NAMALWA (cell line): ENCODE data around the gene CADM1.

Experiments
- DNase-seq: peaks from one replicate; pipeline ENCODE4 v3.0.0-alpha.2; 2015; ENCODE audit warnings: low spot score

Gene CADM1

DNA sequence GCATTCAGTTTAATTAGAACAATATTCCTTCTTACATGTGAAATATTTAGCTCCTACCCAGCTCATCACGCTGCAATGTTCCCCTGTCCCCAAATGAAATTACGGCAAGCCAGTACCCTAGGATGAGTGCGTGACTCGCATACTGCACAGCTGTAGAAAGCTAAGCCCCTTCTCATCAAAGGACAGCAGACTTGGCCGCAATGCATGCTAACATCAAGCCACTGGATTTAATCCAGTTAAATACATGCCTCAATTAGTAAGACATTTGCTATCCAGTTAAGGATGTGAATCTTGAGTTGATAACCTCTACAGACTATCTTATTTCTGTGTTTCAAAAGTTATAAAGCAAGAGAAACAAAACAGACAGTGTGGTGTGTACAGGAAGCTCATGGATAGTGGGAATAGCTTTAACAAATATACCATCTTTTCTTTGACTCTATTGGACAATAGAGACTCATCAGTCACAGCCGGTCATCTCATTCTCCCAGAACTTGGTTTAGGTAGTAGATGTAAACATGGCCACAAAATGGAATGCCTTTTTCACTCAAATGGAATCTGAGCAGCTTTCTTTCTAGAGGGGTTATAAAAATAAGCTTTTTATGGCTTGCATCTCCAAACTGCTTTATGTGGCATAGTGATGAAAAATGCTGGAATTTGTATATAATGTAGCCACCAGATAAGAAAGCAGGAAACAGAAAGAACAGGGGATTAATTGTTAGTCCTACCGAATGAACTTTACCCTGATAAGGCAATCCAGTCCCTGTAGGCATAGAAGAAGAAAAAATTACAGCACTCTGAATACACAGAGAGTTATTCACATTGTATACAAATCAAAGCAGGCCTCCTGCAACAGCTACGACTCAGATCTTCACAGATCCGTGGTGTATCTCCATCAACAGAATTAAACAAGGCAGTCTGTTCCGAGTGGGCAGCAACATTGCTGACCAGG is 224.1 kb downstream of the CADM1 start:
- no peak for DNase-seq

DNA sequence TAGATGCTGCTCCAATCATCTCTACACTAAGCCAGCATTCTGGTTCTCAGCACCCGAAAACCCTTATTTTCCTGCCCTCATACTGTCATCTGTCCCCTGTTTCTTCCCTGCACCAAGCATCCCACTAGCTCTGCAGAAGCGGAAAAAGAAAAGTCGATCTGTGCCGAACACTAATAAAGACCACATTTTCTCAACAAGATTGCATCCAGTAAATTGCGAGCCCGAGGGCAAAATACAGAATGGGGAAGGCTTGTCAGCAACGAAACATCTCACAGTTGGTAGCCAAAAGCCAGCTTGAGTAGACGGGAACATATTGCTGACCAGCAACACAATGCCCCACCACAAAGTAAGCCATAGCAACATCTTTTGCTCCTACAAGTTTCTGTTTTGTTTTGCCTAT is 227.4 kb downstream of the CADM1 start:
- no peak for DNase-seq

DNA sequence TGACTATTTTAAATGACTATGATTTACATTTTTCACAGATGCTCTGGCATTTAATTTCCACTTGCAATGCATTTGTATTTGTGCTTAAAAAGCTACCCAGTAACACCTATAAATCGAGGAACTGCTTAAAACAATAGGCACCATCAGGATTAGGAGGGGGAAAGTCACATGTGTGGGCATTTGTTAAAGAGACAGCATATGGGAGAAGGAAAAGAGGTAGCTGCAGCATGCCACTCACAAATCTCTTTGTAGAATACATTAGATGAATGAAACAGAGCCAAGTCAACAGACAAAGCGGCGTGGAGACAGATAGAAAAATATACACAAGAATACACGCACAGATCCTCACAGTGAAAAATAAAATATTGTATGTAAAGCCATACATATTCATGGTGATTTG is 228.0 kb downstream of the CADM1 start:
- DNase-seq = no peak

DNA sequence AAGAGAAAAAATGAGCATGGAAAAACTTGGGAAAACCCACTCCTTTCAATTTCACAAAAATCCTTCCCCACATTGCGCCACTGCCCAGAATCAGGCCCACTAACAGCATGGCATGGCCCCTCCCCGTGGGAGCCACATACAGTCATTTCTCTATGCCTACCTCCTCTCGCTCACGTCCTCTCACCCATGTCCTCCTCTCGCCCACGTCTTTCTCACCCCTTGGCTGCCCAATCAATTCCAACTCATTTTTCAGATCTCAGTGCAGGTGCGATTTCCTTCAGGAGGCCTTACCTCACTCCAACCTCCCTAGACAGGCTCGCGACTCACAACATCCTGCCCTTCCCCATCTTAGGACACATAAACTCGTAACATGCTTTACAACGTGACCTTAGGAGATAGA is 229.2 kb downstream of the CADM1 start:
- DNase-seq = no peak

DNA sequence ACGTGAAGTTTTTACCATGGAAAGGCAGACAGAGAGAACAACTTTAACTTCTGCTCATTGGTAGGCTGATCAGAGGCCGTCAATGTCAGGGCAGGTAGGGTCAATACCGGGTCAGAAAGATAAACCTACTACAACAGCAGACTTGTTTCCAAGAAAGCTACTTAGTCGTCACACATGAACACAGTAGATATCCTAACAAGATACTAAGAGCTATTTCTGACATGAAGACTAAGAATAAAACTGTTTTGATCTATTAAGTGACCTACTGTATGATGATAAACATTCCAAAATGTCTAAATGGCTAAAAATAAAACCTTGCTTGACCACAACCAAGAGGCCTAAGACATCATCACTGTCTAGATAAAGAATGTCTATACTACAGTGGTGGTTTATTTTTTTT is 231.3 kb downstream of the CADM1 start:
- no peak for DNase-seq

DNA sequence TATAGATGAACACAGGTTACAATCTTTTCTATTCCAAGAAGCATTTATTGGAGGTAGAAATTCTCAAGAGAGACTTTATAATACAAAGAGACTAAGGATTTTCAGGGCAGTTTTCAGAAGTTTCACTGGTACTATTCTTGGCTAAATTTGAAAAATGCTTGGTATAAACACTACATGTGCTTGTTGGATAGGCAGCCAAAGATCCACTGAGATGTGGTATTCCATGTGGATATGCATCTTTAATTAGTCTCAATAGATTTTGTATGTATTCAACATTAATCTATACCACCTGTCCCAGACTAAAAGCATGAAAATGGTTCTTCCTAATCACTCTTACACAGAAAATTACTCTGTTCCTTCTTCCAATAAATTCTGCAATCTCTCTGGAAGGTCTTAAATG is 232.6 kb downstream of the CADM1 start:
- no peak for DNase-seq

DNA sequence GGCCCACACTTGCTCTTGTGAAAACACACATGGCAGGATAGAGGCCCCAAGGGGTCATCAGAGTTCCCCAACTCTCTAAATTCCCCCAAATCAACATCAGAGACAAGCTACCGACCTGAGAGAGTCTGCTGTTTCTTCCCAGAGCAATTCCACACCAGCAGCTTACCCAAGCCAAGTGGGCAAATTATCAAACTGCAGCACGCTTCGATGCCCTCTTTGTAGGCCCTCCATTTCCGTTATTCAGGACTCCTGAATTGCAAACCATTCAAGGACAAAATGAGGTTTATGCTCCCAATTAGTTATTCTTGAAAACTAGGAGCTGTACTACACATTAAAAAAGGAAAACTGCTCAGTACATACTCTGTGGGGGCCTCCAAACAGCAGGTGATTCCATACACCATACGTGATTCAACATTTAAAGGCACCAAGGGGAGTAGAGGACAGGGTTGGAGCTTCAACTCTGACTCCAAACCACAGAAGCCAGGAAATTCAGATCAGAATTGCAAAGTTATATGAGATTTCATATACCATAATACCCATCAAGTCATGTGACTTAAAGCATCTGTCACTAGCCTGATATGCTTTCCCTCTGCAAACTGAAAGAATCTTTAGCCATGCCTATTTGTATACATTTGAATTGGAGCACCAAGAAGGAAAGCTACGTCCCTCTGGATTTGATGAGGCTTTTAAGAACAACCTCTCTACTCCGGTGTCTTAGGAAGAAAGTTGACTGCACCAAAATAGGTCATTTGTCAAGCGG is 234.8 kb downstream of the CADM1 start:
- DNase-seq = no peak

DNA sequence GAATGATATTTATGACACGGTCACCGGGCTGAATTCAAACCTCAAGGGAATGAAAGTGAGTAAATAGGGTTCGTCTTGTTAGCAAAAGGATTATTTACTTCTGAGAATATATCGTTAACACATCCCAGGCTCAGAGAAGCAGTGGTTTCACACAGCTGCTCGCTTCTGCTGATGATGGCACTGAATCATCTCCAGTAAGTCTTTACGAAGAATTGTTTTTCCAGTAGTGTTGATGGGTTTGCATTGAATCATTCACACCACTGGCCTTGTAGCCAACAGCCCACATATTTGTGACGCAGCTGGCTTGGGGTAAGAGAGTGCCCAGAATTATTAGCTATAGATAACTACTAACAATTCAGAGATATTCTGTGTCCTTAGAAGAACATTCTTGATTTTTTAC is 236.3 kb downstream of the CADM1 start:
- no peak for DNase-seq

DNA sequence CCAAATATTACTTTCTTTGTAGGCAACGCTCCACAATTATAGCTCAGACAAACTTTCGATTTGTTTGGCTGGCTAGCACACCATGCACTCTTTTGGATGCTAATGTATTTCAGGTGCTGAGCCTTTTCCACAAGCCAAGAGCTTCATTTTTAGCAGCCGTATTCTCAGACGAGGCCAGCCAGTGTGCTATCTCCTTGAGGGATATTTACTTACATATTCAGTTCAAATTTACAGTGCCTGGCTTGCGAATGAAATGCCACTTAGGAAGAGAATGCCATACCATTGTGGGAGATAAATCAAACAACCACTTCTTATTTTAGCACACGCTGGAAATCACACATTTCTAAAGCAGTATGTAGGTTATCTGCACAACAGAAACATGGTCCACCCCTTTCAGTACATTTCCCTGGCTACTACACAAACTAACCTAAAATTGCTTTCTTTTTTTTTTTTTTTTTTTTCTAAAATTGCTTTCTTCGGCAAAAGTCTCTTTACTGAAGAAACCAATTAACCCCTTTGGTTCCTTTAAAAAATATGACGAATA is 236.9 kb downstream of the CADM1 start:
- DNase-seq = no peak

DNA sequence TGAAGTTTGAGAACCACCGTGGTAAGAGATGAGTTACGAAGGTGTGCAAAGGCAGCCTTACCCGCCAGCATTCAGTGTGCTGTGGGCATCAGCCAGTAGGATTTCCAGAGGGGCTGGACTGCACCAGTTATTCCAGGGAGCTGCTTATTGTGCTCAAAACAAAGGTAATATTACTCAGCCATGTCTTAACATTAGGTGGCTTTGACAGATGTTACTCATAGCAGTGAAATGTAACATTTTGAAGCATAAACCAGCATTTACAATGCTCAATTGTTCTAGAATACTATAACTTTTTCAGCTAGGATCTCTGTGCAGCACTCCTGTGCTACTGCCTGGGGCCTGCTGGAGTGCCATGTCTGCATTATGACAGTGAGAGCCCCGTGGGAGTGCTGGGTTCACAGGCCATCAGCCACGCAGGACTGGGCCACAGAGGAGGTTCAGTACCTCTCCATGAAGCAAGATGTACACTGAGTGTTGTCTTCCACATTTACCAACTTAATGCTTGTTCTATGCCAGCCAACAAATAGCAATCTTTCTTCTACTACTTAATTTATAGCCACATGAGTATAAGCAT is 238.1 kb downstream of the CADM1 start:
- no peak for DNase-seq

DNA sequence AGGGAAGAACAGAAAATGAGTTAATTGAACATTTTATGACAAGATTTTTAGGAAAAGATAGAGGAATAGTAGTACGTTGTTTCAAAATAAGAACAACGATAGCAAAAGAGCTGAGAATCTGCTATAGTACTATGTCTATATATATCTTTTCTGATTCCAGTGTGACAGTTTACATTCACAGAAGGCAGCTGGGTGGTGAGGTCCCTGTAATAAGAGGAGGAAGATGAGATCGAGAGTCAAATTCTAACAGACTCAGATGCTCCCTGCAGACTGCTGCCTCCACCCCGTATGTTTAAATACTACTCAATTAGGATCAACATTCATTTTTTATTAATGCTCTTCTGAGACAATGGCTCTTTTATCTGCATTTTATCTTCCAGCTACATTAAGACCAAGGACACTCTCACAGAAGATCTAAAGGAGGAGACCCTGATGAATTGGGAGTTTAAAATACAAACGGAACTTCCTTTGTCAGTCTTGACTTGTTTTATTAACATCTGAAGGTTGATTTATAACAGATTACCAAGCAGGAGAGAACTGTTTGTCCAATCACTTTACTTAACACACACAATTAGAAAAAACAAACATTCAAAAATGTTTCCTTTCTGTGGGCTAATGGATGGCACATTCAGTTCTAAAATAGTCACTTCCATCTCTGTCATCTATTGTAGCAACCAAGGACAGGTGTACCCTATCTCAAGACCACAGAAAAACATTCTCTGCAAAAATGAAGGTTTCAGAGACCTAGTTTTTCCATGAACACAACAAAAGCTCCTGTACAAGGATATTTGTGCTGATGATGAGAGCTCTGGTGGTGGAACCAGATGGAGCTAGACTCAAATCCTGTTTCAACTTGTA is 240.2 kb downstream of the CADM1 start:
- no peak for DNase-seq

DNA sequence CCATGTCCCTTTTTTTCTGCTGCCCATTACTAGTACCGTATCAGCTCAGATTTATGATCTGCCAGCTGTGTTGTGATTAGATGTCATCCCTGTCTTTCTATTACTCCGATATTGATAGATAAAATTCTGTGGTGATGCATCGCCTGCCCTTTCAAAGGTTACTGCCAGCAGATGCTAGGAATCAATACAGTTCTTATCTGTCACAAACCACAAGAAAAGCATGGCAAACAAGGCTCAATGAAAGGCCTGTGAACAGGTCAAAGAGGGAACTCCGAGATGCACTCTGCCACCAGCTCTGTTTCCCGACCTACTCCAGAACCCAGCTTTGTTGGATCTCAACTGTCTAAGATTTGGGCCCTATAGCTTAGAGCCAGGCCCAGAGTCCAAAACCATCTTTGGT is 246.0 kb downstream of the CADM1 start:
- no peak for DNase-seq

DNA sequence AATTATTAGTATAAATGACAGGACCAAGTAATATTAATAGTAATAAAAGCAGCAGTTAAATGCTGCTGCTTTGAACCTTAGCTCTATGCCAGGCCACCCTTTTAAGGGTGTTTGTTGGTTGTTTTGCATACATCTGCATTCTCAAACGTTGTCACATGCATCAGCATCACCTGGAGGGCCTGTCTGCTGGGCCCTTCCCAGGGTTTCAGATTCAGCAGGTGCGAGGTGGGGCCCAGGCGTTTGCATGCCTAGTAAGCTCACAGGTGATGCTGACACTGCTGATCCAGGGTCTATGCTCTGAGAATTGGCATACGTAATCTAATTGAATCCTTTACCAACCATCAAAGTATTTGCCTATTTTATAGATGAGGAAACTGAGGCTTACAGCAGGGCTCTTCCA is 246.5 kb downstream of the CADM1 start:
- peak; percentile 9 for DNase-seq

DNA sequence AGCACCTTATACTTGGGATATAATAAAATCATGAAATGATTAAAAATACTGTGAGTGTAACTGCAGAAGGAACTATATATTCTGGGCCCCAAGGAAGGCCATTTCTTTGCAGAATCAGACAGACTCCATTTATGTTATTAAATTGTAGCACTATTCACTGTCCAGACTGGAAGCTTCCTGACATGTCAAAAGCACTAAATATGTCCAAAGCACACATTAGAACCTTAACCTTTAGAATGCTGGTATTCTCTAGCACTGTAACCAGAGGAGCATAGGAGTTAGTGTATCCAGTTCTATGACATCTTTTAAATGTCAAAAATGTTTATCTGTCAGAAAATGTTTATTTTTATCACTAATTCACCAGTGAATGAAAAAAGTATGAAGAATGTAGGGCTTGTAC is 246.9 kb downstream of the CADM1 start:
- DNase-seq = no peak

DNA sequence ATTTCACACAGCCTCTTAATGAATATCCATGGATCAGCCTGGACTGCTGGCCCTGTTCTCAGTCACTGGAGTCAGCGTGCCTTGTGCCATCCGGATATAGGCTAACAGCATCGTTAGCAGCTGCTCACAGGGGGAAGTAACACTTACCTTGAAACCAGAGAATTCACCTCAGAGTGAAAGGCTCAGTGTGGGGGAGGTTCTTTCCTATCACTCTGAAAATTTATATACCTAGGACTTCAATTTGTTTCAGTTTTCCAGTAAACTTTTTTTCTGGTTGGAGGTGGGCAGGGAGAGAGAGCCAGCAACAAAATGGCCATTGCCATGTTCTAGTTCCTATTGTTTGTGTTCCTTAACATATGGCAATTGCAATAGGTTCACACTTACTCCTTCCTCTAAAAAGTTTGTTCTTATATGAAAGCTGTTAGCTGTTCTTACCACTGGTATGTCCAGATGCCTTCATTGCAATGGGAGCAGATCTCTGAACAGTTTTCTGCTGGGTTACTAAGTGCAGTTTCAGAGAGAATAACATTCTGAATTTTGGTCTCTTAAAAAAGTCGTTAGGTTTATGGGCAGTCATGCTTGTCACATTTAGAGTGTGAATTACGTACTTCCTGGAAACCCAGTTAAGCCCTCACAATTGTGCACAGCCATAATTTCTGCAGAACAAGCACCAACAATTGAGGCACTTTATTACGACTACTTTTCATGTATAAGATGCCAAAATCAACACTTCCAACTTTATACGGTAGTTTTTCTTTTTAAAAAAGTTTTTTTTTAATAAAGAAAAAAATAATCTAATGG is 247.6 kb downstream of the CADM1 start:
- peak; percentile 52 for DNase-seq

DNA sequence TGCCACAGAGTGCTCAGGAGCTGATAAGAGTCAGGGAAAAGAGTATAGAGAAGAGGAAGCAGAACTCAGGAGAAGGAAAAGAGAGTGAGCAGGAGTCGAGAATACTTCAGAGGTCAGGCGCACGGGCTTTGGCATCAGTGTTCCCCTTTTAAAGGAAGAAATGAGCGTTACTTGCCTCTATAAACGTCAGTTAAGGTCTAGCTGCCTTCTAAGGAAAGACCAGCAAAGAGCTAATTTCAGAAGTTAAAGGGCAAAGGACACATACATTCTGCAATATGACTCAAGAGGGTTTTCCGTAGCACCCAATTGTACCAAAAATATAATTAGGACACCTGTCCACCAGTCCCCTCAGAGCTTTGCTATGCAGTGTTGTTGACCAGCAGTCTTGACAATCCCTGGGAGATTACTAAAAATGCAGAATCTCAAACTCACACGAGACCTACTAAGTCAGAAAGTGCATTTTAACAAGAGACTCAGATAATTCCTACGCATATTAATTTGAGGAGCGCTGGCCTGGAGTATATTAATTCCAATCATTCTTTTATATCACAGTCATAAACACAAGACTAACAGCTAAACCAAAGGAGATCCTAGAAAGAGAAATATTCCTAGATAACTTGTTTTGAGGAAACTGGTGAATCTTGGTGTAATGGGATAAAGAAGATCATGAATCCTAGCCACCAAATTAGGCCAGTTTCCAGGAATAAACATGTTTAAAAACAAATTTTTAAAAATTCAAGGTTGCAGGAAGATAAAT is 249.0 kb downstream of the CADM1 start:
- no peak for DNase-seq

DNA sequence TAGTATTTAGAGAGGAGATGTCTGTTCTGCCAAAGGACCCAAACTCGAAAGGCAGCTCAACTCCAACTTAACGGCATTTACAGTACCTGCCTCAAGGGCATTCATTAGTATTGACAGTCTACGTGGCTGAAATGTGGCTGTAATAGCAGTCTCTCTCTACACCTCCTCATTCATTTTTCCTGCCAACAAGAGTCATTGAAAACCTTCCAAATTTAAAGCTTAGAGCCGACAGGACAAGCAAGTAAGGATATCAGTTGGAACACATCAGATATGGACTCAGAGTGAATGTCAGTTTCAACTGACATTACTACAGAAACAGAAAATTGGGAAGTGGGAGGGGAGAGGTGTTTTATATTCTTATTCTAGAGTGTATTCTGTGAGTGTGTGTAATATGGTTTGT is 253.1 kb downstream of the CADM1 start:
- DNase-seq = no peak

DNA sequence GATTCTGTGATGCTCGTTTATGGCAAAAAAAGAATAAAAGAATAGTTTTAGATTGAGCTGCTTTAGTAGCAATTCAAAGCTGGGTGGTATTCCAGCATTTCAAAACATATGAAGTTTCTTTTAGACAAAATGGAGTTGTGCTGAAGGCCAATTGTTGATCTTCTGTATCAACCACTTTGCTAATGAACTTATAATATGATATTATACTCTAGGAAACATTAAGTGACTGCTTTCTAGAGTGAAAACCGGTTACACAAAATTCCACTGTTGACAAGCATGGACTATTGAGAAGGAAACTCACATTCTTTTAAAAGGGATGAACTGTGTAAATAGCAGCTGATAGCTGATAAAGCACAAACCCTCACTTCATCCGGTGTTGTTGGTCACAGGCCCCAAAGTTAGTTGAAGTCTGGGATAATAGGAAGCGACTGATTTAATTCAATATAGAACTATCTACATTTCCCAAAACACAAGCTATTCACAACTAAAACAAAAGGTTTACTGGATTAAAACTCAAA is 255.1 kb downstream of the CADM1 start:
- no peak for DNase-seq

DNA sequence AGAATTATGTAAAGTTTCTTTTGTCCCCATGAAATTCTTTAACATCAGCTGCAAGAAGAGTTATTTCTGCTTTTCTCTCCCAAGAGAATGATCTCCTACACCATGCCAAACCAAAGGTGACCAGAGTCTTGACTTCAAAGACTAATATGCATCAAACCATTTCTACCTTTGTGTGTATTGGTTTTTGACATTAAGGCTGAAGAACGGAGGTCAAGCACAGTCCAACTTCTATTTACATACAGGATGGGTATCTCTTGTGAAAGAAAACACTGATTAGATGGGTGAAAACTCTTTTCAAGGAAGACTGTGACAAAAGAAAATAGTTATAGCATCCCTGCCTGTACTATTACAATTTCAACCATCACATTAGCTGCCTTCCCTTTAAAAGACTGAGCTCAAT is 256.3 kb downstream of the CADM1 start:
- DNase-seq = no peak

DNA sequence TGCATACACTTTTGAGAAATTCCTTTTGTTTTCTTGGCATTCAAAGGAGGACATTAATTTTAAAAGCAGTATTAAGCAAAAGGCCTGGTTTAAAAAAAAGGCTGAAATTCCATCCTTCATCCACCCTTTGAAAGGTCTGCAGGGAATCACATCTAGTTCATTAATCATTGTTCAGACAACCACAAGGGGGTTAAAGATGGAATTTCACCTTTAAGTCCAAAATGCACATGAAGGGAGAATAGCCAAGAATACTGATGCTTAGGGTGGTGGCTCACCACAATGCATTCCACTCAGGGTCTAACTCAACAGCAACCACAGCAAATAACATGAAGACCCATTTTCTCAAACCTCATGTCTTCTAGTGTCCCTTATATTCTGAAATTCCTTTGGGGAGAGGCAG is 256.9 kb downstream of the CADM1 start:
- no peak for DNase-seq
